Endothelial cell of umbilical vein (primary cell): ENCODE results near the gene ARHGEF37. TPM values are rescaled to one million over a fixed set of nuclear protein-coding genes. Genes with fewer than 3 reads are reported as not detected.

Source experiments
- BruUV-seq: library from RNA; stranded (reverse); fragments of 400-500 nt; replicated peaks from 2 replicates; lab custom pipeline; 2021; lab: Mats Ljungman, UMichigan
- CTCF ChIA-PET: fragments of 300-600, 350-600 bp; sonication (Branson Sonifier 250); formaldehyde crosslinking; loops from one replicate; lab custom pipeline; 2021; ENCODE audit warnings: antibody characterized with exemption, inconsistent platforms; lab: Charles Lee
- POLR2A ChIA-PET: fragments of 300-600, 350-600 bp; sonication (Branson Sonifier 250); formaldehyde crosslinking; loops from one replicate; lab custom pipeline; 2021; ENCODE audit warnings: antibody characterized with exemption, inconsistent platforms; lab: Charles Lee
- DNase-seq: peaks from one replicate; pipeline ENCODE4 v3.0.0-alpha.2; 2011; ENCODE audit warnings: low read depth, low spot score
- FAIRE-seq: peaks from 2 replicates; lab custom pipeline; 2011; peaks lifted over from hg19 to GRCh38; lab: Jason Lieb, UNC
- H2AFZ ChIP-seq: 2 replicates; pipeline ENCODE4 v1.6.0; 2012; ENCODE audit warnings: low read depth, low read length, control low read depth, inconsistent platforms
- H3K27ac ChIP-seq: 2 replicates; pipeline ENCODE4 v1.5.1; 2011; ENCODE audit warnings: low read depth, mild to moderate bottlenecking, control low read depth, low read length, moderate library complexity; ENCODE audit not compliant: insufficient read depth
- H3K27me3 ChIP-seq, 2 experiments: 2 replicates each; pipeline versions ENCODE4 v1.6.0 to v1.6.1; 2011; ENCODE audit warnings: low read length in 2 of 2, mixed read lengths in 1 of 2; ENCODE audit not compliant: control insufficient read depth in 2 of 2, insufficient read depth in 2 of 2
- H3K36me3 ChIP-seq, 2 experiments: 2 replicates in 1 of 2; 3 replicates in 1 of 2; pipeline ENCODE4 v1.5.1; 2011; ENCODE audit warnings: low read length in 2 of 2, mild to moderate bottlenecking in 1 of 2, moderate library complexity in 1 of 2; ENCODE audit not compliant: control insufficient read depth in 2 of 2, insufficient read depth in 2 of 2; ENCODE audit errors: extremely low read depth in 1 of 2
- H3K4me1 ChIP-seq: 3 replicates; pipeline ENCODE4 v1.5.1; 2011; ENCODE audit warnings: mild to moderate bottlenecking, low read length; ENCODE audit not compliant: control insufficient read depth, insufficient read depth; ENCODE audit errors: extremely low read depth
- H3K4me2 ChIP-seq: 2 replicates; pipeline ENCODE4 v1.6.1; 2011; ENCODE audit warnings: low read length, control low read depth, mixed read lengths; ENCODE audit not compliant: insufficient read depth
- H3K4me3 ChIP-seq, 3 experiments: fragments of 200-600 bp in 1 of 3; sonication (generic), shearing (Covaris generic) in 1 of 3; replicated peaks in 1 of 3; 2 replicates each; pipeline ENCODE4 v1.5.1; 2011 to 2016; ENCODE audit warnings: control low read depth in 3 of 3, low read length in 3 of 3, mild to moderate bottlenecking in 2 of 3, inconsistent platforms in 1 of 3, low read depth in 1 of 3, moderate library complexity in 1 of 3; ENCODE audit not compliant: insufficient read depth in 1 of 3
- H3K79me2 ChIP-seq: 2 replicates; pipeline ENCODE4 v1.6.0; 2012; ENCODE audit warnings: low read length, inconsistent platforms; ENCODE audit not compliant: control insufficient read depth, insufficient read depth
- H3K9ac ChIP-seq: replicated peaks from 2 replicates; pipeline ENCODE3; 2011; ENCODE audit warnings: low read length, control low read depth; ENCODE audit not compliant: insufficient read depth; ENCODE audit errors: extremely low read depth
- H3K9me1 ChIP-seq: replicated peaks from 3 replicates; pipeline ENCODE4 v1.6.0; 2011; ENCODE audit warnings: mild to moderate bottlenecking, low read length; ENCODE audit not compliant: control insufficient read depth, insufficient read depth; ENCODE audit errors: extremely low read depth
- H3K9me3 ChIP-seq: replicated peaks from 2 replicates; pipeline ENCODE4 v1.5.1; 2012; ENCODE audit warnings: low read length, inconsistent platforms; ENCODE audit not compliant: control insufficient read depth, insufficient read depth
- H4K20me1 ChIP-seq: replicated peaks from 2 replicates; pipeline ENCODE3; 2011; ENCODE audit warnings: mild to moderate bottlenecking, low read length; ENCODE audit not compliant: control insufficient read depth, insufficient read depth; ENCODE audit errors: extremely low read depth
- EZH2 ChIP-seq: IDR thresholded peaks from 2 replicates; pipeline ENCODE4 v1.6.1; 2012; ENCODE audit warnings: borderline replicate concordance, low read depth, mild to moderate bottlenecking, moderate library complexity, low read length, inconsistent platforms; ENCODE audit not compliant: severe bottlenecking
- FOS ChIP-seq: IDR thresholded peaks from 2 replicates; pipeline ENCODE4 v1.6.1; 2011; ENCODE audit warnings: mild to moderate bottlenecking, low read length, moderate library complexity, borderline replicate concordance; ENCODE audit not compliant: insufficient read depth
- GATA2 ChIP-seq: IDR thresholded peaks from 2 replicates; pipeline ENCODE4 v1.7.0; 2011; ENCODE audit warnings: low read depth, mild to moderate bottlenecking, moderate library complexity, mixed read lengths, low read length; ENCODE audit not compliant: insufficient read length, insufficient read depth
- JUN ChIP-seq: IDR thresholded peaks from 2 replicates; pipeline ENCODE4 v1.6.1; 2011; ENCODE audit warnings: borderline replicate concordance, low read depth; ENCODE audit not compliant: insufficient read length, insufficient read depth
- MAX ChIP-seq: IDR thresholded peaks from 2 replicates; pipeline ENCODE4 v1.6.1; 2011; ENCODE audit not compliant: insufficient read depth, insufficient read length
- MYC ChIP-seq: IDR thresholded peaks from one replicate; pipeline ENCODE4 v1.6.1; 2011; ENCODE audit warnings: mild to moderate bottlenecking, low read depth, low read length
- POLR2A ChIP-seq: IDR thresholded peaks from 2 replicates; pipeline ENCODE4 v1.6.1; 2012; ENCODE audit warnings: low read depth, mild to moderate bottlenecking, control low read depth, low read length
- POLR2AphosphoS5 ChIP-seq: IDR thresholded peaks from 2 replicates; pipeline ENCODE4 v1.6.1; 2012; ENCODE audit warnings: low read depth, mild to moderate bottlenecking, control low read depth, low read length, moderate library complexity; ENCODE audit not compliant: insufficient read depth
- dilution Hi-C: fragments of 300-500 bp; cut with MboI; formaldehyde crosslinking; loops from one replicate; pipeline ENCODE4 v1.15.0; 2019; ENCODE audit warnings: low sequenced_read_pairs; ENCODE audit not compliant: extremely low pct_ligation_motif_present
- intact Hi-C: fragments of 100-400 bp; cut with micrococcal nuclease; formaldehyde crosslinking; loops from one replicate; pipeline ENCODE4 v1.10.0; 2022
- polyA plus RNA-seq, 4 experiments: library from polyadenylated mRNA; depleted of rRNA in 3 of 4; stranded (reverse) in 3 of 4; unstranded in 1 of 4; fragments of >200 nt; gene quantifications; 2 replicates each; pipeline versions ENCODE4 v1.2.1 to v1.2.3, GENCODE V29; 2011 to 2012; ENCODE audit warnings: missing spikeins in 1 of 4
- total RNA-seq: library from RNA; stranded (reverse); gene quantifications from 2 replicates; pipeline ENCODE4 v1.2.3, GENCODE V29; 2021
- TF ChIP-seq, protein P1 (sequence below), 2 donors: IDR thresholded peaks; 1 replicate in 1 of 2; 2 replicates in 1 of 2; pipeline ENCODE4 v1.5.1; 2011; ENCODE audit warnings: low read length in 2 of 2, mild to moderate bottlenecking in 2 of 2, moderate library complexity in 2 of 2, control low read depth in 1 of 2, inconsistent platforms in 1 of 2, low read depth in 1 of 2; ENCODE audit not compliant: insufficient read depth in 1 of 2; ENCODE audit errors: extremely low read depth in 1 of 2

ARHGEF37 gene
- total and polyA plus RNA-seq, 2 donors (not counting 3 experiments of a cell fraction or from before 2014, with no cell fraction given) = 4.9 to 7.0 TPM

DNA sequence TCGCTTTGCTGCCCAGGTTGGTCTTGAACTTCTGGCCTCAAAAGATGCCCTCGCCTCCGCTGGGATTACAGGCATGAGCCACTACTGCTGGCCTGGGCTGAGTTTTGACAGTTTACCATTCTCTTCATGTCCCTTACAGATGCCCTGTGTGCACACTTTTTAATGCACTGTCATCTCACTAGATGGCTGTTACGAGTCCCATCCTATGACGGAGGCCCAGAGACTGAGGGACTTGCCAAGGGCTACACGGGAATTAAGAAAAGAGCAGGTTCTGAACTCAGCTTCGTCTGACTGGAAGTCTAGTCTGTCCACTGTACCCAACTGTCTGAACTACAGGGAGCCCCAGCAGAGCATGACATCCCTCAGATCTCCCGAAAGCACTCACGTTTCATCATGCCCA lies 63.9 kb downstream of the ARHGEF37 start:
- H3K9ac ChIP-seq = no peak overlapping the region
- dilution Hi-C loops (no loop called here), intact Hi-C loops (no loop called here)
- no peak overlapping the region for H3K27ac ChIP-seq
- H3K4me3 ChIP-seq = no peak overlapping the region
- no peaks in the 10 kb centered on the region for H3K9me1 ChIP-seq
- FAIRE-seq = no peak
- CTCF ChIA-PET = interaction anchor here (1.5 to 3.9 kb wide), 3 partner anchors 12 to 183 kb away, joined by 5 to 18 read pairs (median 8); no protein-coding TSS in a partner anchor
- no peaks in the 10 kb centered on the region for H3K4me1 ChIP-seq
- H4K20me1 ChIP-seq = no peaks in the 10 kb centered on the region
- H2AFZ ChIP-seq = no peak overlapping the region
- no peak for DNase-seq
- TF ChIP-seq EZH2 (no peak), MAX (no peak), POLR2A (no peak), JUN (no peak)
- TF ChIP-seq, protein P1, sequence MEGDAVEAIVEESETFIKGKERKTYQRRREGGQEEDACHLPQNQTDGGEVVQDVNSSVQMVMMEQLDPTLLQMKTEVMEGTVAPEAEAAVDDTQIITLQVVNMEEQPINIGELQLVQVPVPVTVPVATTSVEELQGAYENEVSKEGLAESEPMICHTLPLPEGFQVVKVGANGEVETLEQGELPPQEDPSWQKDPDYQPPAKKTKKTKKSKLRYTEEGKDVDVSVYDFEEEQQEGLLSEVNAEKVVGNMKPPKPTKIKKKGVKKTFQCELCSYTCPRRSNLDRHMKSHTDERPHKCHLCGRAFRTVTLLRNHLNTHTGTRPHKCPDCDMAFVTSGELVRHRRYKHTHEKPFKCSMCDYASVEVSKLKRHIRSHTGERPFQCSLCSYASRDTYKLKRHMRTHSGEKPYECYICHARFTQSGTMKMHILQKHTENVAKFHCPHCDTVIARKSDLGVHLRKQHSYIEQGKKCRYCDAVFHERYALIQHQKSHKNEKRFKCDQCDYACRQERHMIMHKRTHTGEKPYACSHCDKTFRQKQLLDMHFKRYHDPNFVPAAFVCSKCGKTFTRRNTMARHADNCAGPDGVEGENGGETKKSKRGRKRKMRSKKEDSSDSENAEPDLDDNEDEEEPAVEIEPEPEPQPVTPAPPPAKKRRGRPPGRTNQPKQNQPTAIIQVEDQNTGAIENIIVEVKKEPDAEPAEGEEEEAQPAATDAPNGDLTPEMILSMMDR (IDR thresholded peaks at IDR 0.05; ENCODE audit: extremely low read depth in 1 of 2, insufficient read depth in 1 of 2, low read depth in 1 of 2, low read length in 2 of 2) = no peak
- peaks cover 4% of the 10 kb centered on the region in 2 experiments for H3K27me3 ChIP-seq
- H3K79me2 ChIP-seq = no peaks in the 10 kb centered on the region
- H3K4me2 ChIP-seq = no peak overlapping the region
- no TSS peak for BruUV-seq
- no peaks in the 10 kb centered on the region for H3K9me3 ChIP-seq
- no peaks in the 10 kb centered on the region for H3K36me3 ChIP-seq
- POLR2A ChIA-PET = no interaction called here

GRCh38 chr5:149645725-149646124 lies 64.4 kb downstream of the ARHGEF37 start:
- ChIA-PET CTCF (interaction anchor here (1.5 to 3.9 kb wide), 3 partner anchors 11 to 182 kb away, joined by 5 to 18 read pairs (median 8); no protein-coding TSS in a partner anchor), POLR2A (no interaction called here)
- dilution Hi-C loops (no loop called here), intact Hi-C loops (no loop called here)
- FAIRE-seq = no peak
- Histone ChIP-seq H2AFZ (no peak overlapping the region), H4K20me1 (no peaks in the 10 kb centered on the region), H3K27me3 (peaks cover 4% of the 10 kb centered on the region in 2 experiments), H3K79me2 (no peaks in the 10 kb centered on the region), H3K9ac (no peak overlapping the region), H3K9me1 (no peaks in the 10 kb centered on the region), H3K27ac (no peak overlapping the region), H3K4me2 (no peak overlapping the region), H3K36me3 (no peaks in the 10 kb centered on the region), H3K4me1 (no peaks in the 10 kb centered on the region), H3K9me3 (no peaks in the 10 kb centered on the region), H3K4me3 (no peak overlapping the region)
- TF ChIP-seq POLR2AphosphoS5 = no peak
- no peak for TF ChIP-seq POLR2A
- TF ChIP-seq EZH2 = no peak
- TF ChIP-seq JUN = no peak
- no peak for TF ChIP-seq FOS
- no peak for TF ChIP-seq GATA2
- TF ChIP-seq, protein P1 (IDR thresholded peaks at IDR 0.05; ENCODE audit: extremely low read depth in 1 of 2, insufficient read depth in 1 of 2, low read depth in 1 of 2, low read length in 2 of 2) = no peak
- TF ChIP-seq MAX = no peak
- TF ChIP-seq MYC = no peak
- no peak for DNase-seq
- no TSS peak for BruUV-seq
